ENCODE measurements around the gene ART1. TPM values are rescaled to one million over a fixed set of nuclear protein-coding genes. Genes with fewer than 3 reads are reported as not detected.
"Not testable (repeated sequence)": the region's sequence is repeated elsewhere in the genome, so short reads cannot be mapped to it uniquely, and the experiment has no call there.

Gene ART1, protein sequence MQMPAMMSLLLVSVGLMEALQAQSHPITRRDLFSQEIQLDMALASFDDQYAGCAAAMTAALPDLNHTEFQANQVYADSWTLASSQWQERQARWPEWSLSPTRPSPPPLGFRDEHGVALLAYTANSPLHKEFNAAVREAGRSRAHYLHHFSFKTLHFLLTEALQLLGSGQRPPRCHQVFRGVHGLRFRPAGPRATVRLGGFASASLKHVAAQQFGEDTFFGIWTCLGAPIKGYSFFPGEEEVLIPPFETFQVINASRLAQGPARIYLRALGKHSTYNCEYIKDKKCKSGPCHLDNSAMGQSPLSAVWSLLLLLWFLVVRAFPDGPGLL
- not detected for total RNA-seq (ENCODE audit: unreplicated experiment)
- long read RNA-seq = 0 reads

DNA sequence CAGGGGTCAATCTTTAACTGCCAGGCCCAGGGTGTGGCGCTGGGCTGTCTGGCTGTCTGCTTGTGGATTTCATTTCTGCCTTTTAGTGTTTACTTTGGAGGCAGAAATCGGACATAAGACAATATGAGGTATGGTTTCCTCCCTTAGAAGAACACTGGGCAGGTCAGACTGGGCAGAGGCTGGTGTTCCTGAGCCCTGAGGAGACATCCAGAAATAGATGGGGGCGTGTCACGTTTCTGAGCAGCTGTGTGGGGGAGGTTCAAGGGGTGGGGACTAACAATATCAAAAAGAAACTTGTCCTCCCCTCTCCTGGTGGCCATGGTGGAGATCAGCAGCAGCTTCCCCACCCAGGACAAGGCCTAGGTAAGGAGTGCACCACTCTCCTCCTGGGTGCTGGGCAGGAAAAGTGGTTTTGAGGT lies at the start of gene ART1:
TSS of gene ART1 (plus strand) at position 312 of the 419 bp plus-strand sequence. CDS start 14,086 bp downstream, outside the sequence.
- Mint-ChIP-seq H3K4me1 (ENCODE audit: low read depth, unreplicated experiment) (no peaks in the 10 kb centered on the region), H3K36me3 (ENCODE audit: unreplicated experiment) (peaks cover 4% of the 10 kb centered on the region), H3K27me3 (ENCODE audit: unreplicated experiment) (peaks cover 11% of the 10 kb centered on the region), H3K27ac (ENCODE audit: unreplicated experiment) (no peak within 1 kb of the TSS), H3K4me3 (ENCODE audit: unreplicated experiment) (no peak within 1 kb of the TSS), H3K9me3 (ENCODE audit: unreplicated experiment) (peaks cover 4% of the 10 kb centered on the region)
- TF ChIP-seq CTCF (IDR thresholded peaks at IDR 0.05; ENCODE audit: partially characterized antibody, unreplicated experiment) = no peak
- DNase-seq = no peak

GRCh38 chr11:3597743-3598142 lies 47.2 kb upstream of the ART1 start:
- not testable (repeated sequence) for DNase-seq; H3K4me3 Mint-ChIP-seq (ENCODE audit: unreplicated experiment); H3K4me1 Mint-ChIP-seq (ENCODE audit: low read depth, unreplicated experiment); H3K27me3 Mint-ChIP-seq (ENCODE audit: unreplicated experiment); H3K36me3 Mint-ChIP-seq (ENCODE audit: unreplicated experiment); H3K27ac Mint-ChIP-seq (ENCODE audit: unreplicated experiment); H3K9me3 Mint-ChIP-seq (ENCODE audit: unreplicated experiment)

DNA sequence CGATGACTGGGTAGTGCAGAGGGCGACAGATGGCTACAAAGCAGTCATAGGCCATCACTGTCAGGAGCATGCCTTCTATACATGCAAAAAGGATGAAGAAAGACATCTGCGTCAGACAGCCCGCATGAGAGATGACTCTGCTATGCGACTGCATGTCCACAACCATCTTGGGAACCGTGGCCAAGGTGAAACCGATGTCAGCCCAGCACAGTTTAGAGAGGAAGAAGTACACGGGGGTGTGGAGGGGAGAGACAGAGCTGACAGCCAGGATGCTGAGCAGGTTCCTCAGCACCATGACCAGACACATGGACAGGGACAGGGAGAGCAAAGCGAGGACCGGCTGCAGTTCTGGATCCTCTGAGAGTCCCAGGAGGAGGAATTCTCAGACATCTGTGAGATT lies 44.7 kb upstream of the ART1 start:
- H3K4me3 Mint-ChIP-seq (ENCODE audit: unreplicated experiment); H3K4me1 Mint-ChIP-seq (ENCODE audit: low read depth, unreplicated experiment); H3K9me3 Mint-ChIP-seq (ENCODE audit: unreplicated experiment); H3K27ac Mint-ChIP-seq (ENCODE audit: unreplicated experiment); H3K36me3 Mint-ChIP-seq (ENCODE audit: unreplicated experiment); H3K27me3 Mint-ChIP-seq (ENCODE audit: unreplicated experiment); DNase-seq: not testable (repeated sequence)

DNA sequence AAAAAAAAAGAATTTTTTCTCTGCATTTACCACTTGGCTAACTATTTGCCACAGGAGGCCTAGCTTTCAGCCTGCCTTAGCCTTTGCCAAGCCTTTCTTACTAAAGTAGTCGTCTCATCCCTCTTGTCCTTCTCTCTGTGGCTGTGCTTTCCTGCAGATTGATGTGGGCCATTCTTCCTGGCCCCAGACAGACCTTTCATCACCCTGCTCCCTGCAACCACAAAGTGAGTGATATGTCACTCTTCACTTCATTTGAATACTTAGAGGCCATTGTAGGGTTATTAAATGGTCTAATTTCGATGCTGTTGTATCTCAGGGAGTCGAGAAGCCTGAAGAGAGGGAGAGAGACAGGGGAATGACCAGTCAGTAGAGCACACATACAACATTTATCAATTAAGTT lies 40.8 kb upstream of the ART1 start:
- Mint-ChIP-seq H3K4me3 (ENCODE audit: unreplicated experiment) (no peak overlapping the region), H3K36me3 (ENCODE audit: unreplicated experiment) (no peaks in the 10 kb centered on the region), H3K27me3 (ENCODE audit: unreplicated experiment) (no peaks in the 10 kb centered on the region), H3K27ac (ENCODE audit: unreplicated experiment) (no peak overlapping the region), H3K4me1 (ENCODE audit: low read depth, unreplicated experiment) (peaks cover 2% of the 10 kb centered on the region), H3K9me3 (ENCODE audit: unreplicated experiment) (no peaks in the 10 kb centered on the region)
- no peak for TF ChIP-seq CTCF (IDR thresholded peaks at IDR 0.05; ENCODE audit: partially characterized antibody, unreplicated experiment)
- DNase-seq = no peak

GRCh38 chr11:3605283-3605662 lies 39.7 kb upstream of the ART1 start:
- Mint-ChIP-seq H3K27me3 (ENCODE audit: unreplicated experiment) (no peaks in the 10 kb centered on the region), H3K36me3 (ENCODE audit: unreplicated experiment) (no peaks in the 10 kb centered on the region), H3K9me3 (ENCODE audit: unreplicated experiment) (no peaks in the 10 kb centered on the region), H3K4me1 (ENCODE audit: low read depth, unreplicated experiment) (no peaks in the 10 kb centered on the region), H3K4me3 (ENCODE audit: unreplicated experiment) (no peak overlapping the region), H3K27ac (ENCODE audit: unreplicated experiment) (no peak overlapping the region)
- TF ChIP-seq CTCF (IDR thresholded peaks at IDR 0.05; ENCODE audit: partially characterized antibody, unreplicated experiment) = no peak
- no peak for DNase-seq

DNA sequence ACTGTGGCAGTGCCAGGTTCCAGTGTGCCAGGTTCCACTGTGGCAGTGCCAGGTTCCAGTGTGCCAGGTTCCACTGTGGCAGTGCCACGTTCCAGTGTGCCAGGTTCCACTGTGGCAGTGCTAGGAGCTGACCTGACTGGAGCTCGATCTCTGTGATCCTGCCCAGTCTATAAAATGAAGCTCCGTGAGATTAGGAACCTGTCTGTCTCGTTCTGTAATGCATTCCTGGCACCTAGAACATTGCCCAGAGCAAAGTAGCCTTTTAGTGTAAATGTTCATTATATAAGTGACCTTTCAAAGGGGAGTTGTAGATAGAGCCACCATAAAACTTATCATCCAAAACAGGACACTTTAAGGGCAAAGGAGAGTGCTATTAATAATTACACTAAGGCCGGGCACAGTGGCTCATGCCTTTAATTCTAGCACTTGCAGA lies 39.1 kb upstream of the ART1 start:
- H3K36me3 Mint-ChIP-seq (ENCODE audit: unreplicated experiment) = no peaks in the 10 kb centered on the region
- no peaks in the 10 kb centered on the region for H3K27me3 Mint-ChIP-seq (ENCODE audit: unreplicated experiment)
- H3K4me1 Mint-ChIP-seq (ENCODE audit: low read depth, unreplicated experiment) = no peaks in the 10 kb centered on the region
- no peak overlapping the region for H3K27ac Mint-ChIP-seq (ENCODE audit: unreplicated experiment)
- no peak for TF ChIP-seq CTCF (IDR thresholded peaks at IDR 0.05; ENCODE audit: partially characterized antibody, unreplicated experiment)
- no peak overlapping the region for H3K4me3 Mint-ChIP-seq (ENCODE audit: unreplicated experiment)
- no peaks in the 10 kb centered on the region for H3K9me3 Mint-ChIP-seq (ENCODE audit: unreplicated experiment)
- DNase-seq = no peak

Measured in glutamatergic neuron (in vitro differentiated cells).